HG03135 (cell line): Measurements from ENCODE around the gene NPAS2.

Source experiments
- ATAC-seq: cut with Tn5 transposase; IDR thresholded peaks from one replicate; pipeline ENCODE4 v1.9.1; 2021; ENCODE audit warnings: mild to moderate bottlenecking, moderate library complexity; ENCODE audit not compliant: unreplicated experiment

NPAS2 gene

DNA sequence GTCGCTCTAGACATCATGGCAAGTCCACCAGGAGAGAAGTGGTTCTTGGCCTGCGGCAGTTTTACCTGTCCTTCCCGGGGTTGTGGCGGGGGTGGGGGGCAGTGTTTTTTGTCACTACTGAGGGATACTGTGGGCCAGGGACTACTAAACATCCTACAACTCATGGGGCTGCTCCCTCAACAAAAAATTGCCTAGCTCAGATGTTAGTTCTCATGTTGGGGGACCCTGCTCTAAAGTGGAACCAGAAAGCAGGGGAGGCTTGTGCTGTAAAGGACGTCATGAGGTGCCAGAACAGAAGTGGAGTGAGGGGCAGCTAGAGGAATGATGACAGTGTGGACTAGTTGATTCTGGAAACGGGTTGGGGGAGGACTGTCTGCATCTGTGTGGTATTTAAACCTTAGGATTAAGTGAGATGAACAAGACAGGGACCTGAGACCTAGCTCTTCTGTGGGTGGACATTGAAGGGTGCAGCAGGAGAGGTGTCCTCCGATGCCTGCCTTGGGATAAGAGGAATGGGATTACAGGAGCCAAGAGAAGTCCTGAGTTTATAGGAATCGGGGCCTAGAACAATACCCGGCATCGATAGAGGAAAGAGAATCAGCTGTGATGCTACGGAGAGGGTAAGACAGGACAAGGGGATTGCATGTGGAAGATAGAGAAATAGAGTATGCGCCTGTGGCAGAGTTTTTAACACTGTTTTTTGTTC is 184.8 kb downstream of the NPAS2 start:
- no peak for ATAC-seq

DNA sequence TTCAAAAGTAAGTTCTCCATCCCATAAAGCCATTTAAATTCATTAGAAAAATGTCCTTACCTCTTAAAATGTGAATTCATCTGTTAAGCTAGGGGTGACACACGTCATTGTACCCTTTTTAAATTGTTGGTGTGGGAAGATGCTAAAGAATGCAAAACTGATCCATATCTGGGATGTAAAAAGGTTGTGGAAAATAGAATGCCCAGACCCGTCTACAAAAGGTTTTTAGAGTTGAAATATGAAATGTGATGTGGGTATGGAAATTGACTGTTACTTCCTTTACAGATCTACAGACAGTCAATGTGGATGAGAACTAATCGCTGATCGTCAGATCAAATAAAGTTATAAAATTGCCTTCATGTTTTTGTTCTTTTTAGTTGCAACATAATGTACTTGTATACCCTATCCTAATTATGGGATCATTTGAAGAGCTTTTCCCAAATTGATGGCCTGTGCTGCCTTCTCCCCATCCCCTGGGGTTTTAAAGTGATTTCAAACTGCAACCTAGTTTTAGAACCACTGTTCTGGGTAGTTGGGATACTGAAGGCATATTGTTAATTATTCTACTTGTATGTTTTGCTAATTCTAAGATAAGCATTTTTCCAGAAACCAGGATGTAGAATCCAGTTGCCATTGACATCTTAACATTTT is 186.3 kb downstream of the NPAS2 start:
- ATAC-seq: no peak

GRCh38 chr2:101007415-101008345 is 187.7 kb downstream of the NPAS2 start:
- ATAC-seq: no peak

- no peak for ATAC-seq
These were observed 191.2 kb downstream of the NPAS2 start for GRCh38 chr2:101011152-101011551.

DNA sequence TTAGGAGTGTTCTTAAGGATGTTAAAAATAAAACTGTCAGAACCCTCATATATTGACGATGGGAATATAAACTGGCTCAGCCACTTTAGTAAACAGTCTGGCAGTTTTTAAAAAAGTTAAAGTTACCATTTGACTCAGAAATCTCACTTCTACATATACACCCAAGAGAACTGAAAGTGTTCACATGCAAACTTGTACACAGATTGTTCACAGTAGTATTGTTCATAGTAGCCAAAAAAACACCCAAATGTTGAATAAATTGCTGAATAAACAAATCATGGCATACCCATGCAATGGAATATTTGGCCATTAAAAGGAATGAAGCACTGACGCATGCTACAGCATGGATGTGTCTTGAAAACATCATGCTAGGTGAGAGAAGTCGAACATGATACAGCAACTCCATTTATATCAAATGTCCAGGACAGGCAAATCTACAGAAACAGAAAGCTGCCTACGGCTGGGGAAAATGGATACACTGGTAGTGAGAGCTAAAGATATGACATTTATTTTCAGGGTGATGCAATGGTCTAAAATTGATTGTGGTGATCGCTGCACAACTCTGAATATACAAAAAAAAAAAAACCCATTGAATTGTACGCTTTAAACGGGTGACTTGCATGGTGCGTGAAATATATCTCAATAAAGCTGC is 192.2 kb downstream of the NPAS2 start:
- ATAC-seq: peak; percentile 78

DNA sequence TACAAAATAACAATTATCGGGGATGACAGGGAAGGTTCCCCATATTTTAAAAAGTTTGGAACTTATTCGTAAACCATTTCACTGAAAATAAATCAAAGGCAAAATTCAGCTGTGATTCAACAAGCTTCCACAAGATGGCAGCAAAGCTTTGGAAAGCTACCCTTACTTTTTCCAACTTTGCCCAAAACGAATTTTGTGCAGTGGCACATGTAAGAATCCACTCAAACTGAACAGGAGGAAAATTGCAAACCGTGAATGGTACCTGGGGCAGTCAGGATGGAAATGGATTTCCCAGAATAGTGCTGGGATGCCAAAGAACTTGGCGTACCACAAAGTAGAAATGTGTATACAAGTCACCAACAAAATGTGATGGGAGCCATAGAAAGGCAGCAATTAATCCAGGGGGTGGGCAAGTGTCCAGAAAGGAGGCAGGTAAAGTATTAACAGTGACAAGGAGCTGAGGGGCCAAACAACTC is 192.8 kb downstream of the NPAS2 start:
- no peak for ATAC-seq

- no peak for ATAC-seq
These were observed 194.4 kb downstream of the NPAS2 start for GRCh38 chr2:101014264-101014857.

DNA sequence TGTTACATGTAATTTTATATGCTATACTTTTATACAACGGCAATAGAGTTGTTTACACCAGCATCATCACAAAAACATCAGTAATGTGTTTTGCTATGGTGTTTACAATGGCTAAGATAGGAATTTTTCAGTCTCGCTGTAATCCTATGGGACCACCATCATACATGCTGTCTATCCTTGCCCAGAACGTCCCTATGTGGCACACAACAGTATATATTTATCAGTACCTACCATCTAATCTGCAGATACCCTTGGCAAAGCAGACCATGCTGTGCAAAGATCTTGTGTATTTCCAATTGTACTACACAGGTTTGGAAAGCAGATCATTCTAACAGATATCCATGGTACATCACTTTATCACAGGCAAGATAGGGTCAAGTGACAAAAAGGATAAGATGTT is 197.4 kb downstream of the NPAS2 start:
- ATAC-seq: no peak

DNA sequence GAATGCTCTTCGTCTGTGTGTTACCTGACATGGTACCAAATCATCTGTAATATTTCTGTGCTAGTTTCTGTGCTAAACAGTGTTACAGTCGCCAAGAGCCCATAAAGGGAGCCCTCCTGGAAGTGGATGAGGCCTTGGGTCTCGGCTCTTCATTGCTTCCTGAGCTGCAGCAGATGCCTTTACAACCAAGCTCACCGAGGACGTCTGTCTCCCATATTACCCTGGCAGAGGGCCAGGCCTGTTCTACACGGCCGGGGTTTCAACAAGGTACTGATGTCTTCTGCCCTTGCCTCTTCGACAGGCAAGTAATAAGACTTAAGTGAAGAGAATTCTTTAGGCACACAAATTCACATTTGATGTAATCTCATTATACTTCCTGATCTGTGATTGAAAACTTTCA is 199.0 kb downstream of the NPAS2 start:
- ATAC-seq: no peak

DNA sequence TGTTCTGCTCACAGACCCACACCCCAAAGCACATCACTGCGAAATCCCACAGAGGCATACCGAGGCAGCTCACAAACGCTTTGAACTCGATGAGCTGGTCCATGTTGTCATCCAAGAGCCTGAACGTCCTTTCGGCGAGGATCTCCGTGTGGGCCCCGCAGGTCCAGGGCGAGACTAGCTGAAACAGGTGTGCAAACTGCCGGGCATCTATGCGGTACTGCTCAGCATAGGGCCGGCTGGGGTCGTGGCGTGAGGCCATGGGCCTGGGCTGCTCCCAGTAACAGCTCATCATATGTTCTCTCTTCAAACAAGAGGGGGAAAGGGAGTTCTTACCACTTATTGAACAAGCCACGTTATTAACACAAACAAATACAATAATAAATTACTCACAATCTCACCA is 202.3 kb downstream of the NPAS2 start:
- ATAC-seq: no peak

DNA sequence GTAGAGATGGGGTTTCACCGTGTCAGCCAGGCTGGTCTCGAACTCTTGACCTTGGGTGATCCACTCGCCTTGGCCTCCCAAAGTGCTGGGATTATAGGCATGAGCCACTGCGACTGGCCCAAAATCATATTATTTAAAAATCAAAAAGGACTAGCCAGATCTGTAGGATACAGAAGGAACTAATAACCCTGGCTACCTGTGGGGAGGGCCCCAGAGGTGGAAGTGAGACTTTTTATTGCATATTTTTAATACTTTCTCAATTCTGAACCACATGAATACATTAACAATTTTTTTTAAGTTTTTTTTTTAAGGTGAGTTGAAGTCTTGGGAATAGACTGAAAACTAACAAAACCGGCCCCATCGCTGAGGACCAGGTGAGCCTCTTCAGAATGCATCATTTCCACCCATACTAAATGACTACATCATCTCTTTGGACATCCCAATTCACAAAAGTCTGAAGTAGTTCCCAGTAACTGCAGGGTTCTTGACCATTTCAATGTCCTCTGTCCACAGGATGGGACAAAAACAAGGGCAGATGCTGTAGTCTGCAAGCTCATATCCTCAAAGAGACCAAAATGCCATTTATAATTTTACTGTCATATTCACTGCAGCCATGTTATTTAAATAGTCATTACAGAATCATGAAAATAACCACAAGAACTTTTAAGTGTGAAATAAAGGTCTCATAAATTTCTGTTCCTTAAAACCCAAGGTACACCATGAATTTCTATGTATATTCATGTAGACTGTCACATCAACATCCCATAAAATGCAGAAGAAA is 203.6 kb downstream of the NPAS2 start:
- ATAC-seq: no peak

- ATAC-seq: no peak
These were observed 205.6 kb downstream of the NPAS2 start for GRCh38 chr2:101025561-101025960.

- ATAC-seq: no peak
These were observed 206.3 kb downstream of the NPAS2 start for GRCh38 chr2:101026253-101026701.

GRCh38 chr2:101026923-101027469 is 207.1 kb downstream of the NPAS2 start:
- ATAC-seq: no peak

GRCh38 chr2:101027852-101028251 is 207.9 kb downstream of the NPAS2 start:
- no peak for ATAC-seq

GRCh38 chr2:101030866-101031554 is 211.1 kb downstream of the NPAS2 start:
- ATAC-seq: no peak

- no peak for ATAC-seq
These were observed 212.3 kb downstream of the NPAS2 start for GRCh38 chr2:101032084-101032776.

DNA sequence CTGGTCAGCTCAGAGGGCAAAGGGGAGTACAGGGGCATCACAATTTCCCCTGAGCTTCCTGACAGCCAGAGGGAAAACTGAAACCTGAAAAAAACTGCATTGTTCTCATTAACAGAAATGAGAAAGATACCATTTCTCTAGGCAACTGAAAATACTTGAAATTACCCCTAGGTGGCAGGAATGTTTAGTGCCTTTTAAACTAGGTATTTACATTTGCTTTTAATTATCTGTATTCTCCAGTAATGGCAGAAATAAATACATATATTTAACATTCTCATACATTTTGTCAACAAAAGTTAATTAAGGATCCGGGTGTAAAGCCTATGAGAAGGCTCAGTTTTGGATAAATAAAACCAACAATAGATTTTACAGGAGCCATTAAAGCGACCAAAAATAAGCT is 216.6 kb downstream of the NPAS2 start:
- ATAC-seq: no peak
